AG10803 (cell line): Measurements from ENCODE around the gene PPARA.
A peak's percentile ranks its signal among the peaks of the same experiment; 100 is the strongest.
"Not testable (repeated sequence)": the region's sequence is repeated elsewhere in the genome, so short reads cannot be mapped to it uniquely, and the experiment has no call there.

Source experiments
- DNase-seq: peaks from one replicate; pipeline ENCODE4 v3.0.0; 2010; ENCODE audit warnings: low read depth
- H3K4me3 ChIP-seq: 2 replicates; pipeline ENCODE4 v1.5.1; 2011; ENCODE audit warnings: mild to moderate bottlenecking, low read length, control low read depth
- CTCF ChIP-seq: conservative IDR thresholded peaks from 2 replicates; pipeline ENCODE4 v1.5.1; 2011; ENCODE audit warnings: mild to moderate bottlenecking, low read length, control low read depth, inconsistent platforms

PPARA gene

GRCh38 chr22:46129390-46130041, 20.8 kb upstream of the PPARA start:
- H3K4me3 ChIP-seq: no peak overlapping the region
- no peak for DNase-seq
- no peak for TF ChIP-seq CTCF

GRCh38 chr22:46131151-46131587, 19.2 kb upstream of the PPARA start:
- peak; percentile 26 for TF ChIP-seq CTCF
- no peak for DNase-seq
- H3K4me3 ChIP-seq: no peak overlapping the region

- H3K4me3 ChIP-seq, DNase-seq: not testable (repeated sequence)
Observed at GRCh38 chr22:46132193-46132829, 18.0 kb upstream of the PPARA start.

- DNase-seq: no peak
- no peak overlapping the region for H3K4me3 ChIP-seq
- TF ChIP-seq CTCF: no peak
Observed at GRCh38 chr22:46132830-46133587, 17.3 kb upstream of the PPARA start.

GRCh38 chr22:46133588-46133855, 16.8 kb upstream of the PPARA start:
- no peak overlapping the region for H3K4me3 ChIP-seq
- no peak for TF ChIP-seq CTCF
- DNase-seq: no peak

- DNase-seq: no peak
- TF ChIP-seq CTCF: no peak
- H3K4me3 ChIP-seq: no peak overlapping the region
Observed at GRCh38 chr22:46134111-46134705, 16.1 kb upstream of the PPARA start.

- no peak for TF ChIP-seq CTCF
- no peak overlapping the region for H3K4me3 ChIP-seq
- DNase-seq: no peak
Observed at GRCh38 chr22:46135611-46136485, 14.5 kb upstream of the PPARA start.
